ENCODE results near the gene DOK4.
"Not testable (repeated sequence)": the region's sequence is repeated elsewhere in the genome, so short reads cannot be mapped to it uniquely, and the experiment has no call there.

Gene DOK4

DNA sequence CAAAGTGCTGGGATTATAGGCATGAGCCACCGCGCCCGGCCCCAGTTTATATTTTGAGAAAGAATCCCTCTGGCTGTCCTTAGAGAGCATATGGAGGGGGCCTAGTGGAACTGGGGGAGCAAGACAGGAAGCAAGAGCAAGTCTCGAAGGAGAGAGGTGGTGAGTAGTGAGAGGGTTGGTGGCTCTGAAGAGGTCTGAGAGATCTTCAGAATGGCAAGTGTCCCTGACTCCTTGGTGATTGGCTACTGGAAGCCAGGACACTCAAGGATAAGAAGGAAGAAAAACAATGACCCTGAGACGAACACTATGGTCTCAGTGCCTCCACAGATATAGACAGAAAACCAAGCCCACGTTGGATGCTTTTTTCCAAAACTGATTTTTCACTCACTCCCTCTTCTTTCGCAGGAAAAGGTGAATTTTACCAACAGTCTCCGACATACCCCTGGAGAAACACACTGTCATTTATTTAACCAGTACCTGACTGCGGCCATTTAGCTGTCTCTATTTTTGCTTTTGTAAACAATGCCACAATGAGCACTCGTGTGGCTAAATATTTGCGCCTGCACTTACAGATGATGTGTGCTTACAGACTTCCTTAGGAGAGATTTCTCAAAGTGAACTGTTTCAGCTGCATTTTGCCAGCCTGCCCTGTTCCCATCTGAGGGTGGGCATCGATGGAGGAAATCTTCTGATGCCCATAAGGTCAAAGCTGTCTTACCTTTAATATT, 15.9 kb upstream of the DOK4 start:
- DNase-seq (ENCODE audit: low read depth), result no peak

DNA sequence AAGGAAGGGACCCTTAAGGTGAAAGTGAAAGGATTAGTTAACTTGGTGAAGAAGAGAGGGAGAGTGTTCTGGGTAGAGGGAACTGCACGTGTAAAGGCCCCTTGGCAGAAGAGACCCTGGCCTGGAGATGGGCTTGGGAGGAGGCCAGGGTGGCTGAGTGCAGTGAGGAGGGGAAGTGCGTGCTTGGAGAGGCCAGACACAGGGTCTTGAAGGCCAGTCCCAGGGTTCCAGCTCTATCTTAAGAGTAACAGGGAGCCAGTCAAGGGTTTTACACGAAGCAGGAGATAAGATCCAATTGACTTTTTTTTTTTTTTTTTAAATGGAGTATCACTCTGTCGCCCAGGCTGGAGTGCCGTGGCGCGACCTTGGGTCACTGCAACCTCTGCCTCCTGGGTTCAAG, 15.2 kb upstream of the DOK4 start:
- no peak for DNase-seq (ENCODE audit: low read depth)

DNA sequence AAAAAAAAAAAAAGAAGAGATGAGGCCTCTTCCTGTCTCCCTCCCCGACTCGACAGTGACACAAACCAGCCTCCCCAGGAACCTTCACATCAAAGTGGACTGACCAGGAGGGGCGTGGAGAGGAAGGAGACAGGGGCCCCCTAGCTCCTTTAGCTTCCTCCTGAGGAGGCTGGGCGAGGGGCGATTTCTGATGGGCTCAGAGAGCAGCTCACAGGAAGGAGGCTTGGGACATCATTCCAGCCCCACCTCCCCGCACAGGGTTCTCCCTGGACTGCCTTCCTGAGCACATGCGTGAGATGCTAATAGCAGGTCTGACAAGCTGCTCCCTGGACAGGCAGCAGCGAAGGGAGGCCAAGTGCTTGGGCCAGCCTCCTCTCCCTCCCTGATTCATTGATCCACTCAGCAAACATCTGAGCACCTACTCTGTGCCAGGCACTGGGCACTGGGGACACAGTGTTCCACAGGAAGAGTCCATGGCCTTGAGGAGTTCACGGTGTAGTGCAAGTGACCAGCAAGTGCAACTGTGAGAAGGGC, 14.4 kb upstream of the DOK4 start:
- DNase-seq (ENCODE audit: low read depth), result no peak

GRCh38 chr16:57499941-57500340, 13.6 kb upstream of the DOK4 start:
- DNase-seq (ENCODE audit: low read depth), result not testable (repeated sequence)

DNA sequence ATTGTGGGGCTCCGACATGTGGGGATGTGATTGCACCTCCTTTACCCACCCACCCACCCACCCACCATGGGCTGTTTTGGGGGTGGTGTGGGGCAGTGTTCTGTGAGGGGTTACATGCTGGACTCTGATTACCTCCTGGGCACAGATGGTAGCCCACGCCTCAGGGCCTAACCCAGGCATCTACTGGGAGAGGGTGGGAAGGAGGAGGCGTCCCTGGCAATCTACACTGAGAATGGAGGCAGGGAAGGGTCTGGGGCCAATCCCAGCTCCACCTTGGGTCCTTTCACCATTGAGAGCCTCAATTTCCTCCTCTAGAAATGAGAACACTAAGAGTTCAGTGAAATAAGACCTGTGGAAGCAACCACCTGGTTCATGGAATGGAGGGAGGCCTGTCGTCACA, 11.7 kb upstream of the DOK4 start:
- DNase-seq (ENCODE audit: low read depth), result no peak

DNA sequence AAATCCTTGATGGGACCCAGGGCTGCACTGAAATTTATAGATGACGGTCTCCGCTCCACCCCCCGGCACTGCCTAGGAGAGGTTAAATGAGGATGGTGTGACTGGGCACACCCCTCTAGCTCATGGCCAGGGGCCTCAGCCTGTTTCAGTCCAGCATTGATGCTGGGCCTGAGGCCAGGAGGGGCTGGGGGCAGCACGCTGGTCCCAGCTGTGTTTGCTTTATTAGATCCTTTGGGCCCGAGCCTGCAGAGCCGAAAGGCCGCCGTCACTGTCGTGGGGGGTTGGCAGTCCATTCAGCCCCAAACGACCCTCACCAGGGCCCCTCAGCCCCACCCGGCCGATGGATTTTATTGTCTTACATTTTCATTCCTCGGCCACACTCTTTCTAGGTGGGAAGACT, 10.8 kb upstream of the DOK4 start:
- no peak for DNase-seq (ENCODE audit: low read depth)

- no peak for DNase-seq (ENCODE audit: low read depth)
These were observed 7.5 kb upstream of the DOK4 start for GRCh38 chr16:57493767-57494166.

- DNase-seq (ENCODE audit: low read depth), result no peak
These were observed 2.9 kb upstream of the DOK4 start for GRCh38 chr16:57489229-57489628.

- DNase-seq (ENCODE audit: low read depth), result no peak
These were observed 853 bp upstream of the DOK4 start for GRCh38 chr16:57486858-57487834.

DNA sequence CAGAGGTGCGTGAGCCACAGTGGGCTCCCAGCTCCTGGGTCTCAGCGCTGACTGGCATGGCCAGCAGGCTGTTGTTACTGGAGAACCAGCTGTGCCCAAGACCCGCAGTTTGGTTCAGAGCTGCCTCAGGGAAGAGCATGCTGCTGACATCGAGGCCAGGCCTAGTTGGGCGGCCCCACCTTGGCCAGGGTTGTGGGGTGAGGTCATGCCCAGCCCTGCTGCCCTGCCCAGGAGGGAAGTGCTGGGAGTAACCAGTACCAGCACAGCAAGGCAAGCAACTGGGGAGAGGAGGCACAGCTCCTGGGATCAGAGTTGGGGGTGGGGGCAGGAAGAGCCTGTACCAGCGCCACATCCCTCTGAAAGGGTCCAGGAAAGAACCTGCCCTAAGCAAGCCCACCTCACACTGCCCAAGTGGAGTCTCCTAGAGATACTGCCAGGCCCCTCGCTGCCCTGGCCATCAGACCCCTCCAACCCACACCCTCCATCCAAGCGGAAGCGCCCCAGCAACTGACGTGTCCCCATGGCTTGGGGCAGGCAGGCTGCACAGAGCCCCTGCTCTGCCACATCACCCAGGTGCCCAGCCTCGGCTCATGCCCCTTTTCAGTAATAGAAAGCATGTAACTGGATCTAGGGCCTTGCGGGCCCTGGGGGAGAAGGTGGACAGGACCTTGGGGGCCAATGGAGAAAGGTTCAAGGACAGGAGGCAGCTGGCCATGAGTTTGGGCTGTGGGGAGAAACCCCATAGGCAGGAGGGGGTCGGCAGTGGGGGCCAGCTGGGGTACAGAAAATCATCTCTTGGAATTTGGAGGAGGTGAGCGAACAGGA, 990 bp downstream of the DOK4 start:
- no peak for DNase-seq (ENCODE audit: low read depth)

DNA sequence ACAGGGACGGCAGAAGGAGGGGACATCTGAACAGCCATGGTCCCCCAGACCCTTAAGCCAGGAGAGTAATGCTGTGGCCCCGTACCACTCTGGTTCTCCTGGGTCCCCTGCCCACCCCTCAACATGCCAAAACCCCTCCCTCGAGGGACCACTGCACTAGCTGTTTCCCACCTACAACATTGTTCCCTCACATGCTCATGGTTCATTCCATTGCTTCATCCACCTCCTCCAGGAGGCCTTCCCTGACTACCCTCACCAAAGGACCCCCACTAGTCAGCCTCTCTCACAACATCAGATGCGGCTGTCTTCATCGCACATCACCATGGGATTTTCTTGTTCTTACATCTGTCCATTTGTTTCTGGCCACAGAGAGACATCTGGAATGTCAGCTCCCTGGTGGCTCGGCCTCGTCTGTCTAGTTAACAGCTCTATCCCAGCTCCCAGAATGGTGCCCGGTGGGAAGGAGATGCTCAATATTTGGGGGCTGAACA, 1.7 kb downstream of the DOK4 start:
- DNase-seq (ENCODE audit: low read depth), result no peak

GRCh38 chr16:57483725-57484514, 2.4 kb downstream of the DOK4 start:
- DNase-seq (ENCODE audit: low read depth), result no peak

GRCh38 chr16:57482845-57483545, 3.3 kb downstream of the DOK4 start:
- DNase-seq (ENCODE audit: low read depth), result no peak

GRCh38 chr16:57481421-57481820, 4.9 kb downstream of the DOK4 start:
- no peak for DNase-seq (ENCODE audit: low read depth)

DNA sequence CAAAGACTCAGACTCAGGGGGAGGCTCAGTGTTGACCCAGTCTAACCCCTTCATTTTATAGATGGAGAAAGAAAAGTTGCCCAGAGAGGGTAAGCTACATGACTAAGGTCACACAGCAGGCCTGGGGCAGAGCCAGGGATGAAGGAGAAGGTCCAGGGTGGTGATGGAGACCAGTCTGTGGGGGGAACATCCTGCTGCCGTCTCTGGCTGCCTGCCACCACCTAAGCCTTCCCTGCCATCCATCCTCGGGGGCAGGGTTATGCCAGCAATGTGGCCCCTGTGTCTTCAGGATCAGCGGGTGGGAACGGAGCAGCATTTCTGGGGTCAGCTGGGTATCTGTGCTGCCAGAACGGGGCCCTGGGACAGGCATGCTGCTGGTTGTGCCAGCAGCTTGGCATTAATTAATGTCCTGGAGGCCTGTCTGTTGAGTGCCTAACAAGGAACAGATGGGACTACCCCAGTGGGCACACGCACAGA, 5.5 kb downstream of the DOK4 start:
- DNase-seq (ENCODE audit: low read depth), result no peak

GRCh38 chr16:57479976-57480753, 6.1 kb downstream of the DOK4 start:
- DNase-seq (ENCODE audit: low read depth), result no peak

DNA sequence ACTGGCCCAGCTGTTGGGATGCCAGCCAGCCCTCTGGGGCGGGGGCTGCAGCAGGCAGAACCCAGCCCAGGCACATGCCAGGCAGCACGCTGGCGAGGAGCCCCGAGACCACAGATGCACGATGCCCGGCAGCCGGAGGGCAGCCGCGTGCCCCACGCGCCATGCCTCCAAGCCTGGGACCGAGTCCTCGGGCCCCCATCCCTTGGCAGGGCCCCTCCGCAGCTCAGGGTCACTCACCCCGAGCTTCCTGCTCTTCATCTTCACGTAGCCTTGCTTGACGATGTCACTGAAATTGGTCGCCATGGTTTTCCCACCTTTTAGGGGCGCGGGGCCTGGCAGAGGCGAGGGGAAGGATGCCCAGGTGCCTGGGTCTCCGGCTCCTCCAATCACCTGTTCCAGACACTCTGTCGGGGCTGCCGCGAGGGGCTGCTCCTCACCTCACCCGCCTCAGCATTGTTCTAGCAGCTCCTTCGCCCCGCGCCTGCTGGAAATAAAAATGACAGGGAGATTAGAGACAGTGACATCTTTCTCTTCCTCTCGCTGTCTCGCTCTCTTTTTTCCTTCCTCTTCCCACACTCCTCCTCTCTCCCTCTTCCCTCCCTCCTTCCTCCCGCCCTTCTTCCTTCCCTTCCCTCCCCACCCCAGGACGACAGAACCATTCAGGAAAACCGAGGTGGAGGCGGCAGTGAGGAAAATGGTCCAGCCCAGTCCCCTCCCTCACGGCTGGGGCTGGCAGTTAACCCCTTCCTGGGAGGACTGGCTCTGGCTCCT, 6.9 kb downstream of the DOK4 start:
- no peak for DNase-seq (ENCODE audit: low read depth)

DNA sequence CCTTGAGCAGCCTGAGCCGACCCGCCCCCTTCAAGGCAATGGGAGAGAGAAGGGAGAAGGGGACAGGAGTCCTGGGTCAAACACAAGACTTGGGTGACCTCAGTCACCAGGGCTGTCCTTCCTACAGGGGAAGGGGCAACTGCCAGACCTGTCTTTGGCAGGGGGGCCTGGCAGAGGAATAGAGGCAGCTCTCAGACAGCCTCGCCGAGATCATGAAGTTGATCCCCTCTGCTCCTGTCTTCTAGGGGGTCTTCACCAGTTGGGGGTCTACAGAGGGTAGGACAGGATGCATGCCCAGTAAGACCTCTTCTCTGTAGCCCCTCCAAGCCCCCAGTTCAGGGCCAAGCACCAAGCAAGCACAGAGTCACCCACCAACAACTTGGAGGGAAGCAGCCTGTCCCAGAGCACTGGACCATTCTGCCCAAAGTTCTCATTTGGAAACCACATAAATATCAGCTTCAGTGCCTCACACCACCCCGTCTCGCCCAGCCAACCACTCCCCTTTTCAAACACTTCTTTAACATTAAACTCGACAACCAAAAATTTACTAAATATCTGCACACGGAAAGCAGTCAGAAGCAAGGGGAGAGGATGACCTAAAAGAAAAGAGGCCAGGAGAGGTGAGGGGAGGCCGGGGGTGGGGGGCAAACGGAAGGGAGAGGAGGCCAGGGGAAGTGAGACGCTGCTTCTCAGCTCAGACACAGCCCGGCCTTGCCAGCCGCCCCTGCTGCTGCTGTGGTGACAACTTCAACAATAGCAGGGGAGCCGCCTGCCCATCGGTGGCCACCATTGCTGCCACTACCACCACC, 7.7 kb downstream of the DOK4 start:
- no peak for DNase-seq (ENCODE audit: low read depth)
